ENCODE results near the gene MOB3B. TPM values are rescaled to one million over a fixed set of nuclear protein-coding genes. Genes with fewer than 3 reads are reported as not detected.

Gene MOB3B
- total and polyA plus RNA-seq, 2 of the 13 experiments (the other 11 are each of a cell fraction or from before 2014, with no cell fraction given) = 0.03 to 0.09 TPM

DNA sequence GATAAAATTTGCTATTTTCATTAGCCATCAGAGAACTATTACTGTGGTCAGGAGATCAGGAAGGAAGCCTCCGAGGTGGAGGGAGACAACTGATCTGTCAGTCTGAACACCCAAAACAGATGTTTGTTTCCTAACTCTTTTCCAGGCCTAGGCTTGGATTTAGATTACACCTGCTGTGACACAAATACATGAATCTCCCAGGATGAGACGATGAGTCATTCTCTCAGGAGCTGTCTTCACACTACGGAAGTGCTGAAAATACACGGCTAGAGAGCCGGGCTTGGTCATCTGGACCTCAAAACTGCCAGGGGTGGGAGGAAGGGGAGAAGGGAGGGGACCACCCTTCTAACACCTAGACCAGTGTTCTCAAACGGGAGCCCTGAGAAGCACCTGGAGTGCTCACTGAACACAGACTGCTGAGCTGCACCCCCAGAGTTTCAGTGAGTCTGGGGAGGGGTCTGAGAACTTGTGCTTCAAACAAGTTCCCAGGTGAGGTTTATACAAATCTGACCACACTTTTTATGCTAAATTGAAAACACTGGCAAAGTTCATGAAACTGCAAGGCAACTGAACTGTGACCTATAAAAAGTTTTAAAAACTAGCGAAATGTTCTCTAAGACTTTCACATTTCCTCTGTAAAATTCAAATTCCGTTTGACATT lies 152.3 kb downstream of the MOB3B start (continued):
- TF ChIP-seq, protein P1, sequence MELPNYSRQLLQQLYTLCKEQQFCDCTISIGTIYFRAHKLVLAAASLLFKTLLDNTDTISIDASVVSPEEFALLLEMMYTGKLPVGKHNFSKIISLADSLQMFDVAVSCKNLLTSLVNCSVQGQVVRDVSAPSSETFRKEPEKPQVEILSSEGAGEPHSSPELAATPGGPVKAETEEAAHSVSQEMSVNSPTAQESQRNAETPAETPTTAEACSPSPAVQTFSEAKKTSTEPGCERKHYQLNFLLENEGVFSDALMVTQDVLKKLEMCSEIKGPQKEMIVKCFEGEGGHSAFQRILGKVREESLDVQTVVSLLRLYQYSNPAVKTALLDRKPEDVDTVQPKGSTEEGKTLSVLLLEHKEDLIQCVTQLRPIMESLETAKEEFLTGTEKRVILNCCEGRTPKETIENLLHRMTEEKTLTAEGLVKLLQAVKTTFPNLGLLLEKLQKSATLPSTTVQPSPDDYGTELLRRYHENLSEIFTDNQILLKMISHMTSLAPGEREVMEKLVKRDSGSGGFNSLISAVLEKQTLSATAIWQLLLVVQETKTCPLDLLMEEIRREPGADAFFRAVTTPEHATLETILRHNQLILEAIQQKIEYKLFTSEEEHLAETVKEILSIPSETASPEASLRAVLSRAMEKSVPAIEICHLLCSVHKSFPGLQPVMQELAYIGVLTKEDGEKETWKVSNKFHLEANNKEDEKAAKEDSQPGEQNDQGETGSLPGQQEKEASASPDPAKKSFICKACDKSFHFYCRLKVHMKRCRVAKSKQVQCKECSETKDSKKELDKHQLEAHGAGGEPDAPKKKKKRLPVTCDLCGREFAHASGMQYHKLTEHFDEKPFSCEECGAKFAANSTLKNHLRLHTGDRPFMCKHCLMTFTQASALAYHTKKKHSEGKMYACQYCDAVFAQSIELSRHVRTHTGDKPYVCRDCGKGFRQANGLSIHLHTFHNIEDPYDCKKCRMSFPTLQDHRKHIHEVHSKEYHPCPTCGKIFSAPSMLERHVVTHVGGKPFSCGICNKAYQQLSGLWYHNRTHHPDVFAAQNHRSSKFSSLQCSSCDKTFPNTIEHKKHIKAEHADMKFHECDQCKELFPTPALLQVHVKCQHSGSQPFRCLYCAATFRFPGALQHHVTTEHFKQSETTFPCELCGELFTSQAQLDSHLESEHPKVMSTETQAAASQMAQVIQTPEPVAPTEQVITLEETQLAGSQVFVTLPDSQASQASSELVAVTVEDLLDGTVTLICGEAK (IDR thresholded peaks at IDR 0.05) = no peak
- TF ChIP-seq, protein P1 (CRISPR knock-in tag; IDR thresholded peaks at IDR 0.05) = no peak
- TF ChIP-seq ZFP37 (CRISPR knock-in tag; IDR thresholded peaks at IDR 0.05; ENCODE audit: borderline replicate concordance) (no peak), ZNF383 (CRISPR knock-in tag; IDR thresholded peaks at IDR 0.05; ENCODE audit: borderline replicate concordance) (no peak), AKNA (CRISPR knock-in tag; IDR thresholded peaks at IDR 0.05; ENCODE audit: borderline replicate concordance) (no peak), FIP1L1 (IDR thresholded peaks at IDR 0.05; ENCODE audit: borderline replicate concordance, insufficient read depth, low read depth, low read length) (no peak)
- TF ChIP-seq, protein P2, sequence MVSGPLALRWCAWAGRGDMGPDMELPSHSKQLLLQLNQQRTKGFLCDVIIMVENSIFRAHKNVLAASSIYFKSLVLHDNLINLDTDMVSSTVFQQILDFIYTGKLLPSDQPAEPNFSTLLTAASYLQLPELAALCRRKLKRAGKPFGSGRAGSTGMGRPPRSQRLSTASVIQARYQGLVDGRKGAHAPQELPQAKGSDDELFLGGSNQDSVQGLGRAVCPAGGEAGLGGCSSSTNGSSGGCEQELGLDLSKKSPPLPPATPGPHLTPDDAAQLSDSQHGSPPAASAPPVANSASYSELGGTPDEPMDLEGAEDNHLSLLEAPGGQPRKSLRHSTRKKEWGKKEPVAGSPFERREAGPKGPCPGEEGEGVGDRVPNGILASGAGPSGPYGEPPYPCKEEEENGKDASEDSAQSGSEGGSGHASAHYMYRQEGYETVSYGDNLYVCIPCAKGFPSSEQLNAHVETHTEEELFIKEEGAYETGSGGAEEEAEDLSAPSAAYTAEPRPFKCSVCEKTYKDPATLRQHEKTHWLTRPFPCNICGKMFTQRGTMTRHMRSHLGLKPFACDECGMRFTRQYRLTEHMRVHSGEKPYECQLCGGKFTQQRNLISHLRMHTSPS (CRISPR knock-in tag; IDR thresholded peaks at IDR 0.05; ENCODE audit: low read depth) = no peak

All from HepG2 (cell line).